GM19468 (cell line): ENCODE data around the gene GPR31.

Source experiments
- ATAC-seq: cut with Tn5 transposase; IDR thresholded peaks from one replicate; pipeline ENCODE4 v1.9.1; 2021; ENCODE audit warnings: mild to moderate bottlenecking, moderate library complexity, moderate number of reproducible peaks; ENCODE audit not compliant: unreplicated experiment; ENCODE audit errors: extremely low read depth

GPR31 gene

GRCh38 chr6:167141667-167142432 is 15.9 kb downstream of the GPR31 start:
- no peak for ATAC-seq

- no peak for ATAC-seq
These were observed 16.9 kb downstream of the GPR31 start for GRCh38 chr6:167140589-167141474.

GRCh38 chr6:167139761-167140160 is 18.0 kb downstream of the GPR31 start:
- no peak for ATAC-seq

GRCh38 chr6:167137881-167138280 is 19.9 kb downstream of the GPR31 start:
- no peak for ATAC-seq

GRCh38 chr6:167137081-167137480 is 20.7 kb downstream of the GPR31 start:
- no peak for ATAC-seq

- no peak for ATAC-seq
These were observed 21.4 kb downstream of the GPR31 start for GRCh38 chr6:167136376-167136775.

GRCh38 chr6:167134448-167135328 is 23.1 kb downstream of the GPR31 start:
- ATAC-seq = no peak

GRCh38 chr6:167130712-167131684 is 26.8 kb downstream of the GPR31 start:
- no peak for ATAC-seq

- ATAC-seq = peak; percentile 41
These were observed 27.6 kb downstream of the GPR31 start for GRCh38 chr6:167130008-167130677.

- no peak for ATAC-seq
These were observed 28.2 kb downstream of the GPR31 start for GRCh38 chr6:167129562-167129961.

GRCh38 chr6:167129159-167129558 is 28.6 kb downstream of the GPR31 start:
- no peak for ATAC-seq

GRCh38 chr6:167127785-167128531 is 29.8 kb downstream of the GPR31 start:
- no peak for ATAC-seq

GRCh38 chr6:167125855-167126349 is 31.9 kb downstream of the GPR31 start:
- no peak for ATAC-seq

- no peak for ATAC-seq
These were observed 32.4 kb downstream of the GPR31 start for GRCh38 chr6:167125410-167125809.

GRCh38 chr6:167124753-167125152 is 33.0 kb downstream of the GPR31 start:
- ATAC-seq = no peak

GRCh38 chr6:167122827-167123657 is 34.7 kb downstream of the GPR31 start, which contains the start of gene CCR6:
CCR6 (plus strand) TSS chr6:167123096; CDS start chr6:167136135, 13,039 bp downstream.
- ATAC-seq = no peak
